ENCODE data around the gene MRPL18.

DNA sequence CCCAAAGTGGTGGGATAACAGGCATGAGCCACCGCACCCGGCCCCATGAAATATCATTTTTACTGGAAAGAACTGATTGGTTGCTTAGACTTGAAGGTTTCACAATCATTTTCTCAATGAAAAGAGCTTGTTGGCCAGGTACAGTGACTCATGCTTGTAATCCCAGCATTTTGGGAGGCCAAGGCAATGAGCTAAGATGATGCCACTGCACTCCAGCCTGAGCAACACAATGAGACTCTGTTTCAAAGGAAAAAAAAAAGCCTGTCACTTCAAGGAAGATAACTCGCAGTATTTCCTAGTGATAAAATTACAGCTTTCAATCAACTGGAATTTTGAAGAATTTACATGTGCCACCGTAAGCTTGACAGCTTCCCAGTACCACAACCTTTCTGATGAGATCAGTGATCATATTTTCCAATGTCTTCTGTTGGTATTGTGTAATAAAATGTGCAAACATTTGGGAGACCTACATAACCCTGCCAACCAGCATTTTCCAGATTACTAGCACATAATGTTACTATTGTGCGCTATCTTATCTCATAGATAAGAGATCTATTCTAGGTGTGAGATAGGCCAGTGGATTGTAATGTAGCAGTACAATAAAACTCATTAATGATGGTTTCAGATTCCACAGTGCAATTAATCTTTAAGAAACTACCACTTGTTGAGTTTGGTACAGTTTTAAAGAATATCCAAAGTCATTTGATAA is 17.0 kb downstream of the MRPL18 start:
- TF ChIP-seq, protein P1, sequence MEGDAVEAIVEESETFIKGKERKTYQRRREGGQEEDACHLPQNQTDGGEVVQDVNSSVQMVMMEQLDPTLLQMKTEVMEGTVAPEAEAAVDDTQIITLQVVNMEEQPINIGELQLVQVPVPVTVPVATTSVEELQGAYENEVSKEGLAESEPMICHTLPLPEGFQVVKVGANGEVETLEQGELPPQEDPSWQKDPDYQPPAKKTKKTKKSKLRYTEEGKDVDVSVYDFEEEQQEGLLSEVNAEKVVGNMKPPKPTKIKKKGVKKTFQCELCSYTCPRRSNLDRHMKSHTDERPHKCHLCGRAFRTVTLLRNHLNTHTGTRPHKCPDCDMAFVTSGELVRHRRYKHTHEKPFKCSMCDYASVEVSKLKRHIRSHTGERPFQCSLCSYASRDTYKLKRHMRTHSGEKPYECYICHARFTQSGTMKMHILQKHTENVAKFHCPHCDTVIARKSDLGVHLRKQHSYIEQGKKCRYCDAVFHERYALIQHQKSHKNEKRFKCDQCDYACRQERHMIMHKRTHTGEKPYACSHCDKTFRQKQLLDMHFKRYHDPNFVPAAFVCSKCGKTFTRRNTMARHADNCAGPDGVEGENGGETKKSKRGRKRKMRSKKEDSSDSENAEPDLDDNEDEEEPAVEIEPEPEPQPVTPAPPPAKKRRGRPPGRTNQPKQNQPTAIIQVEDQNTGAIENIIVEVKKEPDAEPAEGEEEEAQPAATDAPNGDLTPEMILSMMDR (conservative IDR thresholded peaks at IDR 0.05 in 1 of 2, IDR thresholded peaks at IDR 0.05 in 1 of 2; ENCODE audit: low read depth in 1 of 2, low read length in 2 of 2): no peak
- TF ChIP-seq EZH2 (IDR thresholded peaks at IDR 0.05; ENCODE audit: low read length, missing control alignments): no peak

Measured in fibroblast of lung (primary cell).